Urothelium cell line (cell line): ENCODE measurements around the gene BTAF1.
A peak's percentile ranks its signal among the peaks of the same experiment; 100 is the strongest.
"Not testable (repeated sequence)": the region's sequence is repeated elsewhere in the genome, so short reads cannot be mapped to it uniquely, and the experiment has no call there.

Experiments
- DNase-seq: peaks from one replicate; pipeline ENCODE4 v3.0.0; 2011; ENCODE audit warnings: low spot score, mixed read lengths
- FAIRE-seq: peaks from 2 replicates; lab custom pipeline; 2011; peaks lifted over from hg19 to GRCh38; lab: Jason Lieb, UNC

Gene BTAF1

GRCh38 chr10:91976317-91977051, 52.9 kb downstream of the BTAF1 start:
- FAIRE-seq (no peak), DNase-seq (no peak)

- no peak for DNase-seq
- no peak for FAIRE-seq
Observed at GRCh38 chr10:91977491-91977890, 53.9 kb downstream of the BTAF1 start.

GRCh38 chr10:91978585-91978984, 55.0 kb downstream of the BTAF1 start:
- no peak for FAIRE-seq
- DNase-seq: no peak

DNA sequence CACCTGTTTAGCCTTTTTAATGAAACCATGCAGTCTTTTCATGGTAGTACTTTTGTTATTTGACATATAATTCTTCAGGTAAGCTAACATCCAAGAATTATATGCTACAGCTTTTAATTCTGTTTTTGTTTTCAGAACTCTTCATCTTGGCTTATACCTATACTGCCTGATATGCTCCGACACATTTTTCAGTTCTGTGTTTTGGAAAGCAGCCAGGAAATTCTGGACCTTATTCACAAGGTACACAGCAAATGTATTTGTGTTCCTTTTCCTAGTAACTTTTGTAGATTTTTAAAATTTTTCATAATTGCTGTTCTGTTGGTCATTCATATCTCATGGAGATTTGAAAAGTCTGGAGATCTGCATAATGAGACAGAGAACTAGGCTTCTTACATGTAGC, 56.7 kb downstream of the BTAF1 start:
- FAIRE-seq: no peak
- DNase-seq: no peak

DNA sequence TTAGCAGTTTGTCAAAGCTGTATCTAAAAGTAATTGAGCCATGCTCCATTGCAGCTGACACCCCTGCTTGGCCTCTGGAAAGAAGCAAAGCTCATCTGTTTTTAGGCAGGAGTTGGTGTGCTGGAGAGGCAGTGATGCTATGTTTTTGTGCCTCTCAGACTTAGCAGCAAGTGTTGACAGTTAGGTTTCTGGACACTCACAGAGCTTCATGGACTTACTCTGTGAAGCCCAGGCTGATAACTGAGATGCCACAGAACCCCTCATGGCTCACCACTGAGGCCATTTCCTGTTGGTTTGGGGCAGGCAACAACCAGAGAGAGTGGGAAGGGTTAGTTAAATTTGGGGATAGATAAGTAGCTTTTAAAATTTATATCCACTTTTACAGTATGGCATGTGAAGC, 59.8 kb downstream of the BTAF1 start:
- FAIRE-seq (no peak), DNase-seq (no peak)

DNA sequence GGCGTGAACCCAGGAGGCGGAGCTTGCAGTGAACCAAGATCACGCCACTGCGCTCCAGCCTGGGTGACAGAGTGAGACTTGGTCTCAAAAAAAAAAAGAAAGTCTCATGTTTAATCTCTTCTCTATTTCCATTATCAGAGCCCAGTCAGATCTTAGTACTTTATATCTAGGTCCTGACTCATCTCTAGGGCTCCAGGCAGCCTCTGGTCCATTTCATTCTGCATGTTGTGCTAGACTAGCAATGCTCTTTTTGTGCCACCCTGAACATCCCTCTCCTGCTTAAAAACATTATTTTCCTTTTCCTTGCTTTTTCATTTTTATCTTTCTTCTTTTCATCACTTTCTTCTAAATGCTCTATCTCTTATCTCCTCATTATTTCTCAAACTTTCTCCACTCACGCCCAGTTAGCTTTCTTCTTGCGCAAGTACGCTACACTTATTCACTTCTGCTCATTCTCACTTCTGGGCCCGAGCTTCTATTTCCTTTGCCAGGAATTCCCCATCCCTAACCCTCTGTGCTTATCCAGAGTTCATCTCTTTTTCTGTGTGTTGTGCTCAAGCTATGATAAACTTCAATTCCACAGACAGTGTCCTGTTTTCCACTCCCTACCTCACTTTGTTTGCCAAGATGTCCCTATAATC, 63.9 kb downstream of the BTAF1 start:
- FAIRE-seq: no peak
- no peak for DNase-seq

GRCh38 chr10:91992031-91992430, 68.5 kb downstream of the BTAF1 start:
- no peak for FAIRE-seq
- no peak for DNase-seq

DNA sequence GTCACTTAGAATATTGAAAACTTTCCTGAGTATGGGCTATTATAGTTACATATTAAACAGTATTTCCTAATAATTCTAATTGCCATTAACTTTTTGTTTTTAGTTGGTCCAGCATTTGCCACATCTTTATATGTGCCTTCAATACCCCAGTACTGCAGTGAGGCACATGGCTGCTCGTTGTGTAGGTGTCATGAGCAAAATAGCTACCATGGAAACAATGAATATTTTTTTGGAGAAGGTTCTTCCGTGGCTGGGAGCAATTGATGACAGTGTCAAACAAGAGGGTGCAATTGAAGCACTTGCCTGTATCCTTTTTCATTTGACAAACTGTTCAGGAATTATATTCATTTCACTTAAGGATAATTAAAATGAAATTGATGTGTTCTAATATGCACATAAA, 72.7 kb downstream of the BTAF1 start:
- no peak for DNase-seq
- no peak for FAIRE-seq

- DNase-seq (no peak), FAIRE-seq (no peak)
Observed at GRCh38 chr10:92001581-92001980, 78.0 kb downstream of the BTAF1 start.

DNA sequence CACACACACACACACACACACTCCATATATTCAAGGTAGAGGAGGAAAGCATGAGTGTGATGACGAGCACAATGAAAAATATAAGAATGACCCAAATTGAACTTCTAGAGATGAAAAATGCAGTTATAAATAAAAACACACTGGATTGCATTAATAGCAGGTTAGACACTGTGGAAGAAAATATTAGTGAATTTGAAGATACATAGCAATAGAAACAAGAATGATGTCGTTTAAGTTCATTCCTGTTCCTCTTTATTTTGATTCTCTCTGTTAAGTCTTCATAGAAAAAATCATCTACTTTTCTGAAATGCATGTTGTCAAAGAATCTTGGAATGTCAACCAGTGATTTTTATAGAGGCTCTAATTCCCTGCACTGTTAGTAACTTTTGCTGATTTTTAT, 78.4 kb downstream of the BTAF1 start:
- FAIRE-seq: no peak

GRCh38 chr10:92003258-92003657, 79.7 kb downstream of the BTAF1 start:
- DNase-seq (no peak), FAIRE-seq (no peak)

More for the DNA sequence above, 78.4 kb downstream of the BTAF1 start:
- no peak for DNase-seq

- DNase-seq (no peak), FAIRE-seq (no peak)
Observed at GRCh38 chr10:92005978-92006377, 82.4 kb downstream of the BTAF1 start.

DNA sequence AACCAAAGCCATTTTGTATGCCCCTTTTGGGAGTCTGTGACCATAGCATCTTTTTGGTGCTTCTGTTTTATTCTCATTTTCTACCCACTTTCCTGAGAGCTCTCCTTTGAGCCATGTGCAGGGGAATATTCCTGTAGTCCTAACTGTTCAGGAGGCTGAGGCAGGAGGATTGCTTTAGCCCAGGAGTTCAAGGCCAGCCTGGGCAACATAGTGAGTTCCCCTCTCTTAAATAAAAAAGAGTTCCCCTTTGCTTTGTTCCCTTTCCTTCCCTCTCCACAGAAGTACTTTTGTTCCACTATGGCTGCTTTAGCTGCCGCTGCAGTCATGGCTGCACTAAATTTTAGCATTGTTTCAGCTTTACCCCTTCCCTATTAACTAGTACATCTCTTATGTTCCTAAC, 85.9 kb downstream of the BTAF1 start:
- no peak for DNase-seq
- FAIRE-seq: no peak

- FAIRE-seq: no peak
Observed at GRCh38 chr10:92010047-92010735, 86.6 kb downstream of the BTAF1 start.

GRCh38 chr10:92011560-92012214, 88.1 kb downstream of the BTAF1 start:
- DNase-seq (peak; percentile 57), FAIRE-seq (no peak)

More at GRCh38 chr10:92010047-92010735, 86.6 kb downstream of the BTAF1 start:
- no peak for DNase-seq

DNA sequence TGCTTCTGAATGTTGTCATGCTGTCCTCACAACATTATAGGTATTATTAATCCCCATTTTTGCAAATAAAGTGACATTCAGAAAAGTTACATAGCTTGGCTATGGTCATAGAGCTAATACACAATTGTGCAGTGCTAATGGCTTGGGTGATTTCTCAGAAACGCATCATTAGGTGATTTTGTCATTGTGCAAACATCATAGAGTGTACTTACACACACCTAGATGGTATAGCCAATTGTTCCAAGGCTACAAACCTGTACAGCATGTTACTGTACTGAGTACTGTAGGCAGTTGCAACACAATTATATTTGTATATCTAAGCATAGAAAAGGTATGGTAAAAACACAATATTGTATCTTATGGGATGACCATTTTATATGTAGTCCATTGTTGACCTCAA, 91.0 kb downstream of the BTAF1 start:
- FAIRE-seq (no peak), DNase-seq (no peak)

GRCh38 chr10:92024700-92025099, 101.1 kb downstream of the BTAF1 start:
- FAIRE-seq (no peak), DNase-seq (no peak)

GRCh38 chr10:92025340-92025739, 101.8 kb downstream of the BTAF1 start:
- DNase-seq, FAIRE-seq: not testable (repeated sequence)

- FAIRE-seq: no peak
- no peak for DNase-seq
Observed at GRCh38 chr10:92027141-92027540, 103.6 kb downstream of the BTAF1 start.

DNA sequence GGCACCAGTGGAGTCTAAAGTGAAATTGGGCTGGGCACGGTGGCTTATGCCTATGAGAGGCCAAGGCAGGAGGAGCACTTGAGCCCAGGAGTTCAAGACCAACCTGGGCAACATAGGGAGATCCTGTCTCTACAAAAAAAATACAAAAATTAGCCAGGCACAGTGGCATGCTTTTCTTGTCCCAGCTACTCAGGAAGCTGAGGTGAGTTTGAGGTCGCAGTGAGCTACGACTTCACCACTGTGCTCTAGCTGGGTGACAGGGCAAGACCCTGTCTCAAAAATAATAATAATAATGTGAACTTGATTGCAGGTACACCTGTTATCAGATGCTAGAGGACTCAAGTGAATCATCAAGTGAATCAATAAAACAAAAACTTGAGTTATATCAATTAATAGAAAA, 108.0 kb downstream of the BTAF1 start:
- FAIRE-seq (no peak), DNase-seq (no peak)

GRCh38 chr10:92033070-92033469, 109.5 kb downstream of the BTAF1 start:
- FAIRE-seq: not testable (repeated sequence)

More at GRCh38 chr10:92033070-92033469, 109.5 kb downstream of the BTAF1 start:
- DNase-seq: not testable (repeated sequence)
